Urinary bladder (tissue), 4 donors: ENCODE results near the gene B4GALNT3. TPM values are rescaled to one million over a fixed set of nuclear protein-coding genes. Genes with fewer than 3 reads are reported as not detected.

Experiments
- DNase-seq: peaks from one replicate; pipeline ENCODE4 v3.0.0-alpha.2; 2015; ENCODE audit errors: extremely low spot score
- H3K27ac ChIP-seq: one replicate; pipeline ENCODE4 v1.5.1; 2013; ENCODE audit warnings: low read depth, mild to moderate bottlenecking, moderate library complexity
- H3K36me3 ChIP-seq: one replicate; pipeline ENCODE4 v1.6.1; 2013; ENCODE audit warnings: mild to moderate bottlenecking, moderate library complexity; ENCODE audit not compliant: insufficient read depth
- H3K4me1 ChIP-seq: one replicate; pipeline ENCODE4 v1.6.1; 2013; ENCODE audit warnings: mild to moderate bottlenecking, moderate library complexity; ENCODE audit not compliant: insufficient read depth
- H3K4me3 ChIP-seq: one replicate; pipeline ENCODE4 v1.5.1; 2013; ENCODE audit warnings: low read depth, low read length
- WGBS: extraction: QIAGEN DNeasy Blood & Tissue Kit; methylation state at CpG from one replicate; pipeline ENCODE4 v1.1.7; 2013; 5-methylcytosine and 5-hydroxymethylcytosine counted together
- polyA plus RNA-seq: library from polyadenylated mRNA; stranded (reverse); fragments of 200-250 nt; gene quantifications from one replicate; pipeline ENCODE4 v1.2.3, GENCODE V29; 2013
- small RNA-seq: library from RNA; depleted of rRNA; stranded (forward); fragments of <200 nt; gene quantifications from one replicate; pipeline ENCODE3, GENCODE V24; 2014
- total RNA-seq: library from RNA; depleted of rRNA; stranded (reverse); fragments of >200 nt; gene quantifications from one replicate; pipeline ENCODE4 v1.2.3, GENCODE V29; 2014
- donor health status: healthy with polysubstance abuse.
- donor health status: healthy.

B4GALNT3 gene
- total and polyA plus RNA-seq, 2 donors, result 1.3 to 1.4 TPM

GRCh38 chr12:612886-613285, 153.1 kb downstream of the B4GALNT3 start:
- no peak for DNase-seq
- Histone ChIP-seq H3K4me1 (no peaks in the 10 kb centered on the region), H3K36me3 (no peaks in the 10 kb centered on the region), H3K27ac (no peak overlapping the region), H3K4me3 (no peak overlapping the region)
- WGBS, result 93% methylated on average over 4 of the region's 4 CpGs

Small RNAs within 50 kb of the gene (small RNA-seq; reads per million reads assigned to genes)
- not detected for gene RNU7-103P

Other genes with a start within 250 kb of the B4GALNT3 start
- gene SLC6A12, start 245.8 kb upstream of the B4GALNT3 start, total RNA-seq, result 0.21 TPM
- 1.5 TPM for gene SLC6A12, start 245.8 kb upstream of the B4GALNT3 start, polyA plus RNA-seq
- 0.53 TPM for gene SLC6A13, start 197.1 kb upstream of the B4GALNT3 start, total RNA-seq
- gene SLC6A13, start 197.1 kb upstream of the B4GALNT3 start, polyA plus RNA-seq, result 0.06 TPM
- 69.5 TPM for gene KDM5A, start 70.6 kb upstream of the B4GALNT3 start, total RNA-seq
- gene KDM5A, start 70.6 kb upstream of the B4GALNT3 start, polyA plus RNA-seq, result 12.3 TPM
- 10.0 TPM for gene CCDC77, start 58.3 kb upstream of the B4GALNT3 start, total RNA-seq
- 6.4 TPM for gene CCDC77, start 58.3 kb upstream of the B4GALNT3 start, polyA plus RNA-seq
- gene NINJ2, start 203.5 kb downstream of the B4GALNT3 start, total RNA-seq, result 1.7 TPM
- 6.9 TPM for gene NINJ2, start 203.5 kb downstream of the B4GALNT3 start, polyA plus RNA-seq